ENCODE measurements around the gene CDK19.

DNA sequence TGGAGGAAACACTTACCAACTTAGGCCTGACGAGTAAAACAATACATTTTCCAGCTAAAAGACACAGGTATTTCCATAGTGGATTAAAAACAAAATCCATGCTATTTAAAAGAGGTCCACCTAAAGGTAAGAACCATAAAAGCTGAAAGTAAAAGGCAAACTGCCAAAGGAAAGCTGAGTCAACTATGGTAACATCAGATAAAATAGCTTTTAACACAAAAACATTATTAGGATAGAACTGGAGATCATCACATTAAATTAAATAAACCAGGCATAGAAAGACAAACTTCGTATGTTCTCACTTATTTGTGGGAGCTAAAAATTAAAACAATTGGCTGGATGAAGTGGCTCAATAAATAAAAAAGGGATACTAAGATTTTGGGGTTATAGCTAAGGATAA lies 172.1 kb downstream of the CDK19 start:
- TF ChIP-seq, protein P1, sequence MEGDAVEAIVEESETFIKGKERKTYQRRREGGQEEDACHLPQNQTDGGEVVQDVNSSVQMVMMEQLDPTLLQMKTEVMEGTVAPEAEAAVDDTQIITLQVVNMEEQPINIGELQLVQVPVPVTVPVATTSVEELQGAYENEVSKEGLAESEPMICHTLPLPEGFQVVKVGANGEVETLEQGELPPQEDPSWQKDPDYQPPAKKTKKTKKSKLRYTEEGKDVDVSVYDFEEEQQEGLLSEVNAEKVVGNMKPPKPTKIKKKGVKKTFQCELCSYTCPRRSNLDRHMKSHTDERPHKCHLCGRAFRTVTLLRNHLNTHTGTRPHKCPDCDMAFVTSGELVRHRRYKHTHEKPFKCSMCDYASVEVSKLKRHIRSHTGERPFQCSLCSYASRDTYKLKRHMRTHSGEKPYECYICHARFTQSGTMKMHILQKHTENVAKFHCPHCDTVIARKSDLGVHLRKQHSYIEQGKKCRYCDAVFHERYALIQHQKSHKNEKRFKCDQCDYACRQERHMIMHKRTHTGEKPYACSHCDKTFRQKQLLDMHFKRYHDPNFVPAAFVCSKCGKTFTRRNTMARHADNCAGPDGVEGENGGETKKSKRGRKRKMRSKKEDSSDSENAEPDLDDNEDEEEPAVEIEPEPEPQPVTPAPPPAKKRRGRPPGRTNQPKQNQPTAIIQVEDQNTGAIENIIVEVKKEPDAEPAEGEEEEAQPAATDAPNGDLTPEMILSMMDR (IDR thresholded peaks at IDR 0.05; ENCODE audit: low read length) = no peak
- TF ChIP-seq EZH2 (optimal IDR thresholded peaks at IDR 0.05; ENCODE audit: low read depth, low read length) (no peak), EZH2phosphoT487 (IDR thresholded peaks at IDR 0.05; ENCODE audit: low read length) (no peak)

All from MM.1S (cell line).